IPS-NIHi7 (cell line): ENCODE results near the gene IL17REL.
A peak's percentile ranks its signal among the peaks of the same experiment; 100 is the strongest.

Source experiments
- DNase-seq: peaks from one replicate; pipeline ENCODE4 v3.0.0; 2012; ENCODE audit warnings: mixed read lengths; ENCODE audit errors: extremely low spot score

Gene IL17REL

DNA sequence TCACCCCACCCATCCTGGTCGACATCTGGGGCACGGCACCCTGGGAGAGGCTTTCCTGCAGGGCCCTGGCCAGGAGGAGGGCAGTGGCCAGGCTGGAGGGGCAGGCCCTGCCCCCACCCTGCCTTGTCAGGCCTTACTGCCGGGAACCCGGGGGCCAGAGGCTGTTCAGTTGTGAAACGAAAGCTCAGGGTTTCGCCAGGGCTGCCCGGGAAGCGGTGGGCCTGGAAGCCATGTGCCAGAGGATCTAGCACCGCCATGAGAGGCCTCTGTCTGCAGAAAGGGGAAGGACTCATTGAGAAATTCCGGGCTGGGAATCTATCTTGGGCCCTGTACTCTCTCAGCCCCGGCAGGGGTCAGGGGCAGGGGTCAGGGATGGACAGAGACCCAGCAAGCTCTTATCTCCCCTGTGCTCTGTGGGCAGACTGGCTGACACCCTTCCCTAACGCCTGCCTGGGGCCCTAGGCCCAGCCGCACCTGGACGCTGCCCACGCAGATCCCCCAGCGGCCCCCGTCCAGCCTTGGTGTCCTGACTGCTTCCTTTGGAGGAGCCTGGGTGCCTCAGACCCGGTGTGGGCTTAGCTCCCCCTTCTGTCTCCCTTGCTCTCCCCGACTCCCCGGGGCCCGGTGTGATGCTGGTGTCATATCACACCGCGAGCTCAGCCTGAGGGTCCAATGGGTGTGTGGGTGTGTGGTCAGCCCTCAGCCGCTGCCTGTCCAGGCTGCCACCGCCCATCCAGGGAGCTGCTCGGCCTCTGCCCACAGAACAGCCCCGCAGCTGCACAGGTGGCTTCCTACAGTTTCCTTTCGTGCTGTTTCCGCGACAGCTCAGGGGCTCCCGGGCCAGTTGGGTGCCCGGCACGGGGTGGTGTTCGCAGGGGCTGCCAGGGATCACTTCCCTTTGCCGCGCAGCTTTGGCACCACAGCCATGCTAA, 45.5 kb downstream of the IL17REL start:
- no peak for DNase-seq

DNA sequence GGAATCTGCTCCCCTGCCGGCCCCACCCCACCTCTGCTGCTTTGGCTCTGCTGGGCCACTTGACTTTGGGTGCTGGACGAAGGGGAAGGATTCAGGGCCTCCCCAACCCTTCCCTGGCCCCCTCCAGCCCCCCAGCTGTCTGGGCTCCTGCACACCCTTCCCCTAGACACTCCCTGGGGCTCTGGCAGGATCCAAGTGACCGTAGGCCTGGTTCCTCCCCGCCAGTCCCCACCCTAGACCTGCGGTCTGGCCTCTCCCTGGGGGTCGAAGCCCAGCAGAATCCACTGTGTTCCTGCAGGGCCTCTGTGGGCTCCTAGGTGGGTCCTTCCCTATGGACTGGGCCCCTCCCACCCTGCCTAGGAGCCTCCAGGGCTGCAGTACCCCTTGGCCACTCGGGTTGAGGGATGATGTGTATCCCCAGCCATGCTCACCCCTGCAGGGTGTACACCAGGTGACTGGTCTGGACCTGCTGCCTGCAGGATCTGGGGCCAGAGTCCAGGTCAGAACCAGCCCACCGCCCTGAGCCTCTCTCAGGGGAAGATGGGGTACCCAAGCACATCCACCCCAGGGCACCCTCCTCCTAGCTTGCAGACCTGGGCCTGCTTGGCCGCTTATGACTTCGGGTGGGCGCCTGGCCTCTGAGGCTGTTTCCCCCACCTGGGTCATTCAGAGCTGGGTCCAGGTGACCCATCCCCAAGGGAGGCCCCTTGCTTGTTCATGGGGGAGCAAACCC, 46.4 kb downstream of the IL17REL start:
- DNase-seq, result no peak

DNA sequence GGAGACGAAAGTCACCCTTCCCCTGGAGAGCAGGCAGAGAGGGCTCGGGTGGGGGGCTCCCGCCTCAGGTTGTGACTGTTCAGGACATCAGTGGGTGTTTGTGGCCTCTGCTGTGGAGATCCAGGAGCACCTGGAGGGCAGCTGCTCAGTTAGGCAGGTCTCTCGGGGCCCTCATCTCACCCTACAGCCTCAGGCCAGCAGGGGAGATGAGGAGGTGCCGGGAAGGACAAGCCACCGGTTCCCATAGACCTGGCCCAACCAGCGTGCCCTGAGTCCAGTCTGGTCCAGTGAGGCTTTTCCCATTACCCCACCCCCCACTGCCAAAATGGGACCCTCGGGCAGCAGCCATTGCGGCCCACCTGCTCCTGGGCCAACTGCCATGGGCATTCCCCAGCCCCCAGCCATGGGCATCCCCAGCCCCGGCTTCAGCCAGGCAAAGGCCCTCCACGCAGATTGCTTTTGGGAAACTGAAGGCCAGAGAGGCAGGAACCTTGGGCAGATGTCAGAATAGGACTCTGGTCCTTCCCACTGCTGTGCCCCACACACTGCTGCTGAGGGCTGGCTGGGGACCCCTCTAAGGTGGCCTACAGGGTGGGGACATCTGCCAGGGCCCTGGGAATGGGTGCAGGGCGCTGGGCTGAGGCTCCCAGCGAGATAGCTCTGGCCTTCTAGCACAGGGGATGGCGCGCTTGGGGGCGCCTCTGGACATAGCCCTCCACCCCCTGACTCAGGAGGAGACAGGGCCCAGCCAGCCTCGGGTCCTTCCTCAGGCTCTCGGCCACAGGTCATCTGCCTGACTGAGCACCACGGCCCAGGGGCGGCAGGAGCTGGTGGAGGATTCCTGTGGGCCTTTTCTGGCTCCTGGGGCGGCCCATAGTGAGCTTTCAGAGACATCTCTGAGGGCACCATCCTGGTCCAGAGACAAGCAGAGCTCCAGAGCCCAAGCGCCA, 47.2 kb downstream of the IL17REL start:
- no peak for DNase-seq

DNA sequence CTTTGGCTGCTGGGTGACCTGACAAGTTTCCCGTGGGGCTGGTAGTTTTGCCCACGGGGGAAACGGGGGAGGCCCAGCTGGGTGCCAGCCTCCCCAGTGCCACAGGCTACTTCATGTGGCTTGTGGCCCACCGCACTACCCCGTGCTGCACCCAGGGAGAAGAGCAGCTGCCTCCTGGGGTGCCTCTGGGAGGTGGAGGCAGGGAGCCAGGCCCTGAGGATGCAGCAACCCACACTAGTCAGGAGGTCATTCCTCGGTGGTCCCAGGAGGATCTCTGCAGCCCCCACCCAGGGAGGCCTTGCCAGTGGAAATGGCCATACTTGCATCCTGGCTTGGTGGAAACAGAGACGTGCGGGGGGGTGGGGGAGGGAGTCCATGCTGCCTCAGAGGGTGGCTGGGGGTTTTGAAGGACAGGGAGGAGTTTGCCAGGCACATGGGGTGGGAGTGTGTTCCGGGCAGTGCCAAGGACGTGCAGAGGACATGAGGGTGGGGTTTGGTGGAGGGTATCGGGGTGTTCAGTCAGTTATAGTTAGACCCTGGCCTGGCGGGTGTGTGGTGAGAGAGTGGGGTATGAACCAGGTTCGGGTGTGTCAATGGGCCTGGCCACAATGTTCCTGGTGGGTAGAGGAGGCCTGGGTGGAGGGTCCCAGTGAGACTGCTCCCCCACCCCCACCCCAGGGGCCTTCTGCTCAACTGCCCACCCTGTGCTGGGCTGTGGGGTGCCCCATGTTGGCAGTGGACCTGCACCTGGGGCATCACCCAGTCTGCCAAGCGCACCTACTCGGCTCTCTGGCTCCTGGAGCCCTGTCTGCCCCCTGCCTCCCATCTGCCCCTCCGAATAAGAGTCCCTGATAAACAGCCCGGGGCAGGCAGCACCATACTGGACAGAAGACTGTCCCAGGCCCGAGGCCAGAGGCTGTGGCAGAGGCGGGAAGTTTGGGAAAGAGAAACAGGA, 48.2 kb downstream of the IL17REL start:
- DNase-seq, result no peak

DNA sequence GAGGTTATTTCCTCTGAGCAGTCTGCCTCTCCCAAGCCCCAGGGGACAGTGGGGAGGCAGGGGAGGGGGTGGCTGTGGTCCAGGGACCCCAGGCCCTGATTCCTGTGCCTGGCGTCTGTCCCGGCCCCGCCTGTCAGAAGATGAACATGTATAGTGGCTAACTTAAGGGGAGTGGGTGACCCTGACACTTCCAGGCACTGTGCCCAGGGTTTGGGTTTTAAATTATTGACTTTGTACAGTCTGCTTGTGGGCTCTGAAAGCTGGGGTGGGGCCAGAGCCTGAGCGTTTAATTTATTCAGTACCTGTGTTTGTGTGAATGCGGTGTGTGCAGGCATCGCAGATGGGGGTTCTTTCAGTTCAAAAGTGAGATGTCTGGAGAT, 48.9 kb downstream of the IL17REL start:
- no peak for DNase-seq

DNA sequence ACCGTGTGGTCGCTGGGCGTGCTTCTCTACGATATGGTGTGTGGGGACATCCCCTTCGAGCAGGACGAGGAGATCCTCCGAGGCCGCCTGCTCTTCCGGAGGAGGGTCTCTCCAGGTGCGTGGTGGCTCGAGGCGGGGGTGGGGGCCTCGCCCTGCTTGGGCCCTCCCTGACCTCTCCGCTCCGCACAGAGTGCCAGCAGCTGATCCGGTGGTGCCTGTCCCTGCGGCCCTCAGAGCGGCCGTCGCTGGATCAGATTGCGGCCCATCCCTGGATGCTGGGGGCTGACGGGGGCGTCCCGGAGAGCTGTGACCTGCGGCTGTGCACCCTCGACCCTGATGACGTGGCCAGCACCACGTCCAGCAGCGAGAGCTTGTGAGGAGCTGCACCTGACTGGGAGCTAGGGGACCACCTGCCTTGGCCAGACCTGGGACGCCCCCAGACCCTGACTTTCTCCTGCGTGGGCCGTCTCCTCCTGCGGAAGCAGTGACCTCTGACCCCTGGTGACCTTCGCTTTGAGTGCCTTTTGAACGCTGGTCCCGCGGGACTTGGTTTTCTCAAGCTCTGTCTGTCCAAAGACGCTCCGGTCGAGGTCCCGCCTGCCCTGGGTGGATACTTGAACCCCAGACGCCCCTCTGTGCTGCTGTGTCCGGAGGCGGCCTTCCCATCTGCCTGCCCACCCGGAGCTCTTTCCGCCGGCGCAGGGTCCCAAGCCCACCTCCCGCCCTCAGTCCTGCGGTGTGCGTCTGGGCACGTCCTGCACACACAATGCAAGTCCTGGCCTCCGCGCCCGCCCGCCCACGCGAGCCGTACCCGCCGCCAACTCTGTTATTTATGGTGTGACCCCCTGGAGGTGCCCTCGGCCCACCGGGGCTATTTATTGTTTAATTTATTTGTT, 49.6 kb downstream of the IL17REL start:
- DNase-seq, result no peak

DNA sequence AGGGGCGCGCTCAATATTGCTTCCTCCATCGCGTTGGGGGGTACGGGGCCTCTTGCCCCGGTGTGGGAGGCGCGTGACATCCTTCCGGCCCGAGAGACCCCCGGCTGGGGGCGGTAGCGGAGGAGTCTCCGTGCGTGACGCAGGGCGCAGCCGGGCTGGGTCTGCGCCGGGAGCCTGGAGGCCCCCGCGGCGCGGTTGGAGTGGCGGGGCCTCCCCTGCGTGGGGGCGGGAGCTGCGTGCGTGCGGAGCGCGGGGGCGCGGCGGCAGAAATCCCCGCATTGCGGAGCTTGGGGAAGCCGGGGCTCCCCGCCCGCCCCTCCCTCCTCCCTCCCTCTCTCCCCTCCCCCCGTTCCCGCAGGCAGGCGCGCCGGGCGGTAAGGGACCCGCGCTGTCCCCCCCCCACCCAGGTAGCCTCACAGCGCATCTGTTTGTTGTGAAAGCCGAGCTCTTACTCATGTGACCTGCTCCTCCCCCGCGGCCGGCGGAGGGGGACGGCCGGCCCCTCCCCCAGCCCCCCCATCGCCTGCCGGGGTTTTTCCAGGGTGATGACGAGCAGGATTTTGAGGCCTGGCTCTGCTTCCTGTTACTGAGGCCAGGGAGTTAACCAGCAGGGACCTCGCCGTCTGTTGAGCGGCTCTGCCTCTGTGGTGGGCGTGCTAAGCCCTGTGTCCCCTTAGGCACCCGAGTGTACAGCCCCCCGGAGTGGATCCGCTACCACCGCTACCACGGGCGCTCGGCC, 50.4 kb downstream of the IL17REL start:
- DNase-seq, result peak; percentile 81

DNA sequence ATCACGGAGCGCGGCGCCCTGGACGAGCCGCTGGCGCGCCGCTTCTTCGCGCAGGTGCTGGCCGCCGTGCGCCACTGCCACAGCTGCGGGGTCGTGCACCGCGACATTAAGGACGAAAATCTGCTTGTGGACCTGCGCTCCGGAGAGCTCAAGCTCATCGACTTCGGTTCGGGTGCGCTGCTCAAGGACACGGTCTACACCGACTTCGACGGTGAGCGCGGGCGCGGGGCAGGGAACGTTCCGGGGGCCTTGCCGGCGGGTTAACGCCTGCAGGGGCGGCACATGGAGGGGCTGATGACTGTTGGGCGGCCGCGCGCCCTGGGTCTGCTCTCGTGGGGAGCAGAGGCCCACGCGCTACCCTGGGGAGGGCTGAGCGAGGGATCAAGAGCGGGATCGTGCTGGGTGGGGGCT, 51.0 kb downstream of the IL17REL start:
- no peak for DNase-seq

DNA sequence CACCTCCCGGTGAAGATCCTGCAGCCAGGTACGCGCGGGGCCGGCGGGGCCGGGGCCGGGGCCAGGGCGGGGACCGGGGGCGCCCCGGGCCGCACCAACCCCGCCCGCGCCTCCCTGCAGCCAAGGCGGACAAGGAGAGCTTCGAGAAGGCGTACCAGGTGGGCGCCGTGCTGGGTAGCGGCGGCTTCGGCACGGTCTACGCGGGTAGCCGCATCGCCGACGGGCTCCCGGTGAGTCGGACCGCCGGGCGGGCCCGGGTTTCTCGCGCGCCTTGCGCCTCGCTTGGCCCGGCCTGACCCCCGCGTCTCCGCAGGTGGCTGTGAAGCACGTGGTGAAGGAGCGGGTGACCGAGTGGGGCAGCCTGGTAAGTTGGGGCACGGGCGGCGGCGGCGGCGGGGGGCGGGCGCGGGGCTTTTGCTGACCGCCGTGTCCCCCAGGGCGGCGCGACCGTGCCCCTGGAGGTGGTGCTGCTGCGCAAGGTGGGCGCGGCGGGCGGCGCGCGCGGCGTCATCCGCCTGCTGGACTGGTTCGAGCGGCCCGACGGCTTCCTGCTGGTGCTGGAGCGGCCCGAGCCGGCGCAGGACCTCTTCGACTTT, 51.5 kb downstream of the IL17REL start:
- no peak for DNase-seq

DNA sequence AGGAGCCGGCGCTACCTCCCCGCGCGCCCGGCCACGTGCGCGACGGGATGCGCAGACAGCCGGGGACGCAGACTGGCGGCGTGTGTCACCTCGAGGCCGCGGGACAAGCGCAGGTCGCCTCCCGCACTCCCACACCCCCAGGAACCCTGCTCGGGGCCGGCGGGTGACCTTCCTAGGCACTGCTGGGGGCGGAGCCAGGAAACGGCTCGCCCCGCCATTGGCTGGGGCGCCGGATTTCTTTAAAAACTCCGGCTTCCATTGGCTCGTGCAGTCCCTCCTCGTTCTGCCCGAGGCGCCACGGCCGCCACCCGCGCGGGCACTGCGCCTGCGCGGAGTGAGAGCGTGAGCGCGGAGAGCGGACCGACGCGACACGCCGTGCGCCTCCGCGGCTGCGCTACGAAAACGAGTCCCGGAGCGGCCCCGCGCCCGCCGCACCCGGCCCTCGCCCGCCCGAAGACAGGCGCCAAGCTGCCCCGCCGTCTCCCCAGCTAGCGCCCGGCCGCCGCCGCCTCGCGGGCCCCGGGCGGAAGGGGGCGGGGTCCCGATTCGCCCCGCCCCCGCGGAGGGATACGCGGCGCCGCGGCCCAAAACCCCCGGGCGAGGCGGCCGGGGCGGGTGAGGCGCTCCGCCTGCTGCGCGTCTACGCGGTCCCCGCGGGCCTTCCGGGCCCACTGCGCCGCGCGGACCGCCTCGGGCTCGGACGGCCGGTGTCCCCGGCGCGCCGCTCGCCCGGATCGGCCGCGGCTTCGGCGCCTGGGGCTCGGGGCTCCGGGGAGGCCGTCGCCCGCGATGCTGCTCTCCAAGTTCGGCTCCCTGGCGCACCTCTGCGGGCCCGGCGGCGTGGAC, 52.2 kb downstream of the IL17REL start, which contains the start of gene PIM3:
TSS of gene PIM3 (plus strand) at position 614 of the 846 bp plus-strand sequence. CDS start at position 790, 176 bp downstream.
- peak; percentile 97 for DNase-seq

DNA sequence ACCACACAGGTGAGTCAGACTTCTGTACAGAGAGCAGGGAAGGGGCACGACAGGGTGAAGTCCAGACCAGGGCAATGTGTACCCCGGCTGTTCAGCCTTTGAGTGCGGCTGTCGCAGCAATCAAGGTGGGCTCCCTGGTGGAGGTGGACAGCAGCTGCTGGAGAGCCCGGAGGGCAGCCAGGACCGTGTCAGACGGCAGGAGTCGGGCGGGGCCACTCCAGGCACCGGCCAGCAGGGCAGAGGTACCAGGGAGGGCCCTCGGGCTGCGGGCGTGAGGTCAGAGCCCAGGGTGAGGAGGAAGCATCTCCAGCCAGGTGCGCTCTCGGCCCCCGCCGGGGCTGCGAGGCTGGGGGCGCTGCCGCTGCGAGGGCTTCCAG, 52.8 kb downstream of the IL17REL start:
- DNase-seq, result peak; percentile 61

DNA sequence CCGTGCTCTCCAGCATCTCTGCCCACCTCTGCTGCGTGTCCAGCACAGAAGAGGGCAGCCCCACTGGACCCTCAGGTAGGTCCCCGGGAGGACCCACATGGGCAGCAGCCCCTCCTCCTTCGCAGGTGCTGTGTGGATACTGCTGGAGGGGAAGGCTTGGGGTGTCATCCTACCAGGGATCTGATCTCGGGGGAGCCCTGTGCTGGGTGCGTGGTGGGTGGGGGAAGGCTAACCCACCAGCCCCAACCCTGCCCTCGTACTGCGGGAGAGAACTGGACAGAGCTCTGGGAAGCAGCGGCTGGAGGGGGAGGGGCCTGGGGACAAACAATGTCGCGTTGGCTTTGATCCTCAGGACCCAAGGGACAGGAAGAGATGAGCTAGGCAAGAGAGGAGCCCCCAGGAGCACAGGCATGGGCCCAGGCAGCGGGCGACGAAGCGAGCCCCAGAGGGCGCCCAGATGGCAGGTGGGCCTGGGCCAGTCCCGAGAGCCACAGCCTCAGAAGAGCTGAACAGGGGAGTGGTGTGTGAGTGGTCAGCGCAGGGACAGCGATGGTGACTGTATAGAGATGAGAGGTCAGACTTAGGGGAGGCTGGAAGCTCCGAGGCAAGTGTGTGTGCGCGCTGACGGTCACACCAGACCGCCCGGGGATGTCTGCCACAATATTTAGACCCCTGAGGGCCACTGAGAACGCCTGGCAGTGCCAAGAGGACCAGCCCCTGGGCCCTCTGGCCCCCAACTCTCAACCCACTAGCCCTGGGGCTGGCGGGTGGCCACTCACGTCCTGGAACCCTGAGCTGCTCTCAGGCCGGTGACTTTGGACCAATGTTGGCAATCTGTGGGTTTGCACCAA, 53.4 kb downstream of the IL17REL start:
- DNase-seq, result no peak

DNA sequence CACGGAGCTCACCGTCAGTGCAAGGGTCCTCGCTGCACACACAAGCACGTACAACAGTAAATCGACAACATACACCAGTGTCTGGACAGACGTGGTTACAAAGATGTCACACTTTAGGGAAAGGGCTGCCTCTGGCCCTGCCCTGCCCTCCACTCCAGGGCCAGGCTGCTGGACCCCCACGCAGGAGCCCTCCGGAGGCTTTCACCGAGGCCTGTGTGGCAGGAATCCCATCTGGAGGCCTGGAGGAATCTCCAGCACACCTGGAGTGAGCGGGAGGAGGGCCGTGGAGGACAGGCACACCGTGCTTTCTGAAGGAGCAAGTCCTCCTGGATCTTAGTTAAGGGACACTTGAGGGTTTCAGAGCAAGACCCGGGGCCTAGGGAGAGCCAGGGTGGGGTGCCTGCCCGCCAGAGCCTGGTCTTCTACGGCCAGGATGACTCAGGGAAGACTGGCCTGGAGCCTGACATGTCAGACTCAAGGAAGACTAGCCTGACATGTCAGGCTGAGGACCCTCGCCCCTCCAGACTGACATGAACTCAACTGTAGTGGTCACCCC, 54.1 kb downstream of the IL17REL start:
- DNase-seq, result no peak

DNA sequence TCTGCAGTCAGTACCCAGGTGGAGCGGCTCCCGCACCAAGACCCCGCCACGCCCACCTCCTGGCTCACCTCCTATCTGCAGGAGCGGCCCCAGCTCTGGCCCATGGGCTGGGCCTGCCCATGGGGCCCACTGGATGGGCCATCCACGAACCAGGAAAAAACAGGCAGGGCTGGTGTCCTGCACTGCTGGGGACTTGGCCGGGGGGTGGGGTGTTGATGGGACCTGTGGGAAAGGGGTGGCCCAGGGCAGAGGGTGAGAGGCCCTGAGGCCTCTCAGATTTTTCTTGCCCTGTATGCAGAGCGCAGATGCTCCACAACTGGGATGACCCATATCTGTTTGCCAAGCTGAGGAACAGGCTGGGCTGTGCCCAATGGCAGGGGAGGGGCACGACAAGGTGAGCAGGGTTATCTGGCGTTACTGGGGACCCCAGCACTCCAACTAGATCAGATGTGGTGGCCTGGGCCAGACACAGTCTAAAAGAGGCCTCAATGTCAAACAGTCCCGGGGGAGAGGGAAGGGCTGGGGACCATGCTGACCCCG, 54.7 kb downstream of the IL17REL start:
- no peak for DNase-seq

DNA sequence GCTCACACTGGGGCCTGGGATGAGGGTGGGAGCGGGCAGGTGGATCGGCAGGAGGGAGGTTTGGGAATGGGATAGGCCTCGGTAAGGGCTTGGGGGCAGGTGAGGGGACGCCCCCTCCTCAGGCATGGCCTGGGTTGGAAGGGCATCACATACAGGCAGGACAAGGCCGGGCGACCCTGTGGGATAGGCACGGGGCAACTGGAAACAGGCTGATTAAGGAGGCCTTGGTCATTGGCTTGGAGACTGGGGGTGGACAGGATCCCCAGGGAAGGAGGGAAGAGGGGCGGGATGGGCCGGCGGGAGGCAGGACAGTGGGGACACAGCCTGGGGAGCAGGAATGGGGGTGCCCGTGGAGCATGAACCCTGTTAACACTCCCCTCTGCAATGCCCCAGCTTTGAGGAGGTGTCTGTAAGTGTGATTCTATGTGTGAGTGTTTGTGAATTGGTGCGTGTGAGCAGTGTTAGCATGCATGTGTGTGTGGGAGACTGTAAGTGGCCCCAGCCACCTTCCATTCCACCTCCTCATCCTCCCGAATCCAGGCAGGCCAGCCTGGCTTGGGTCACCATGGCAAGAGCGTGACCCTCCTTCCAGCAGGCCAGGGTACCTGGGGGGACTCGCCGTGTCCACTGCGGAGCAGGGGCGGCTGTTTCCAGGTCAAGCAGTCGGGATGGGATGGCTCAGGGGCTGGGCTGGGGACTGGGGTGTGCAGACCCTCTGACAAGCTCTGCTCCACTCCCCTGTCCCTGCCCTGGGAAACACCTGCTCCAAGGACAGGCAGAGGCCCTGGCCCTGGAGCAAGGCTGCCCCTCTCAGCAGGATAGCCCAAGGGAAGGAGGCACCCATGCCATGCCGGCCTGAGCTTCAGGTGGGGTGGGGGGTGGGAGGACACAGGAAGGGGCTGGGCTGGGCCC, 55.4 kb downstream of the IL17REL start:
- no peak for DNase-seq
